ENCODE data around the gene EML6.

EML6 gene

DNA sequence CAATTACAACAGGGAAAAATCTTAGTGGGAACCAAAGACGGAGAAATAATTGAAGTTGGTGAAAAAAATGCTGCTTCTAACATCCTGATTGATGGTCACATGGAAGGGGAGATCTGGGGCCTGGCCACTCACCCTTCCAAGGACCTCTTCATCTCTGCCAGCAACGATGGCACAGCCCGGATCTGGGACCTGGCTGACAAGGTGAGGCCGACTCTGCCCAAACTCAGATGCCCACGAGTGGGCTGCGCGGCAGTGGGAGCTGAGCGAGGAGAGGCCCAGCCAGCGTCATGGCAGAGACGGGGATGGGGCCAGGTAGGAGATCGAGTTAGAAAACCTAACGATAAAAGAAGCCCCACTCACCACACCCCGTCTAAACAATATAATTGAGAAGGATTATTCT lies 239.0 kb downstream of the EML6 start:
- in situ Hi-C loops (cut with HindIII; ENCODE audit: low pct_ligation_motif_present, low pct_unique_long_range_greater_than_20kb, low sequenced_read_pairs) = no loop called here
- DNase-seq = no peak

DNA sequence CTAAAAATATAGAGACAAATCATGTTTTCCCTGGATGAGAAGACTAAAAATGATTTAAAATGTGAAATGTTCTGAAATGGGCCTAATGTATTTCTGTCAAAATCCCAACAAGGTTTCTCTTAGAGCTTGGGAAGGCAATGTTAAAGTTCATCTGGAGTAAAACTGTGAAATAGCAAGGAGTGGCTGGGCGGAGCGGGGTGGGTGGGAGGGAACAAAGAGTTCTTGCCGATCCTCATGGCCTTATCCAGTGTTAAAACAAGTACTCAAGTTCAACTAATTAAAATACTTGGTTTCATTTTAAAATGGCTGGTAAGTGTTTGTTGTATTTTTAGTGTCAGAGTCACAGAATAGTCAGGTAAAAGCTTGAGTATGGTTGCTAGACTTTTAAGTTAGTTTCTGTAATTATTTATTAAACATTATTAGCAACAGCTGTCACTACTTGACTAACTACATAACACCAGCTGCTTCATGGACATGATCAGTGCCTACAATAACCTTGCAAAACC lies 239.5 kb downstream of the EML6 start:
- no peak for DNase-seq
- in situ Hi-C loops (cut with HindIII; ENCODE audit: low pct_ligation_motif_present, low pct_unique_long_range_greater_than_20kb, low sequenced_read_pairs) = no loop called here

DNA sequence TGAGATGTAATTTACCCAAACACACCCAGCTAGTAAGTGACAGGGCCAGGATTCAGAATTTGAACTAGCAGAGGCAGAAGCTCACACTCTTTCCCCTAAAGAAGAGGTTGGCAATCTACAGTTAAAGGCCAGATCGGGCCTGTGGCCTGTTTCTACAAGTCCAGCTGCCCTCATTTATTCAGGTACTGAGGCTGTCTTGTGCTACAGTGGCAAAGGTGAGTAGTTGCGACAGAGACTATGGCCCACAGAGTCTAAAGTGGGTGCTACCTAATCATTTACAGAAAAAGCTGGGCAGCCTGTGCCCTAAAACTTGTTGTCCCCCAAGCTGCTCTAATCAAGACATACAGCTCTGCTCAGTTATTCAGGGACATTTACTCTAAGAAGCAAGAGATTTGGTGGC lies 240.0 kb downstream of the EML6 start:
- in situ Hi-C loops (cut with HindIII; ENCODE audit: low pct_ligation_motif_present, low pct_unique_long_range_greater_than_20kb, low sequenced_read_pairs) = no loop called here
- no peak for DNase-seq

DNA sequence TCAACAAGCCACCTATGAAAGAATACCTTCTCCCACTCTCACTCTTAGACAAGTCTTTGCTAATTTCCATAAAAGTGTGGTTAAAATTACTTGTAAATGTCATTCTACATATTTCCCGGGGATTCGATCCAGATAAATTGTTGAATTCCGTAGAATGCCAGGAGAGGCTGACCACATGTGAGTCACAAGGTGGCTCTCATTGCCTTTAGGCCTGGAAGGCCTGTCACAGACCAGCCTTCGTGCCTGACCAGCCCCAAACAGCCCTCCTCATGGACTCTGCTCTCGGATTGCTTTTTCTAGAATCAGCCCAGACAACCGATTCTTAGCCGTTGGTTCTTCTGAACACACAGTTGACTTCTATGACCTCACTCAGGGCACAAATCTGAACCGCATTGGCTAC lies 240.8 kb downstream of the EML6 start:
- in situ Hi-C loops (cut with HindIII; ENCODE audit: low pct_ligation_motif_present, low pct_unique_long_range_greater_than_20kb, low sequenced_read_pairs) = no loop called here
- DNase-seq = no peak

DNA sequence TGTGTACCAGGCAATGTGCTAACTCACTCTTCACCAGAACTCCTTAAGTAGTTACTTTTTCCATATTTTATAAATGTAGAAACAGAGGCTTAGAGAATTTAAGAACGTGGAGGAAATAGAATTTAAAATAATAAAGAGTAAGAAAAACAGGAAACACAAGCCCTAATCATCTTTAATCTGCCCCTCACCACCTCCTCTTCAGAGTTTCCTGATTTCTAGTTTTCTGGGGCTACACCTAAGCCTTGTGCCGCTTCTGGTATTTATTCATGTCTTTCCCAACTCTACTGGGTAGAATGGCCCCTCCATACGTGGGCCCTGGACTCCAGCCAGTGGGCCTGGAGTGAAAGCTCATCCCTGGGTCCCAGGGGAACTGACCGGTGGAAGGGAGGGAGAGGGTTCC lies 241.4 kb downstream of the EML6 start:
- in situ Hi-C loops (cut with HindIII; ENCODE audit: low pct_ligation_motif_present, low pct_unique_long_range_greater_than_20kb, low sequenced_read_pairs) = no loop called here
- no peak for DNase-seq

DNA sequence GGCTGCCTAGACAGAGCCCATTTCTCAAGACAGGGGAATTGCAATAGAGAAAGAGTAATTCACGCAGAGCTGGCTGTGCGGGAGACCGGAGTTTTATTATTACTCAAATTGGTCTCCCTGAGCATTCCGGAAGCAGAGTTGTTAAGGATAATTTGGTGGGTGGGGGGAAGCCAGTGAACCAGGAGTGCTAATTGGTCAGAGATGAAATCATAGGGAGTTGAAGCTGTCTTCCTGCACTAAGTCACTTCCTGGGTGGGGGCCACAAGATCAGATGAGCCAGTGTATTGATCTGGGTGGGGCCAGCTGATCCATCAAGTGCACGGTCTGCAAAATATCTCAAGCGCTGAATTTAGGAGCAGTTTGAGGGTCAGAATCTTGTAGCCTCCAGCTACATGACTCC lies 242.0 kb downstream of the EML6 start:
- in situ Hi-C loops (cut with HindIII; ENCODE audit: low pct_ligation_motif_present, low pct_unique_long_range_greater_than_20kb, low sequenced_read_pairs) = no loop called here
- no peak for DNase-seq

DNA sequence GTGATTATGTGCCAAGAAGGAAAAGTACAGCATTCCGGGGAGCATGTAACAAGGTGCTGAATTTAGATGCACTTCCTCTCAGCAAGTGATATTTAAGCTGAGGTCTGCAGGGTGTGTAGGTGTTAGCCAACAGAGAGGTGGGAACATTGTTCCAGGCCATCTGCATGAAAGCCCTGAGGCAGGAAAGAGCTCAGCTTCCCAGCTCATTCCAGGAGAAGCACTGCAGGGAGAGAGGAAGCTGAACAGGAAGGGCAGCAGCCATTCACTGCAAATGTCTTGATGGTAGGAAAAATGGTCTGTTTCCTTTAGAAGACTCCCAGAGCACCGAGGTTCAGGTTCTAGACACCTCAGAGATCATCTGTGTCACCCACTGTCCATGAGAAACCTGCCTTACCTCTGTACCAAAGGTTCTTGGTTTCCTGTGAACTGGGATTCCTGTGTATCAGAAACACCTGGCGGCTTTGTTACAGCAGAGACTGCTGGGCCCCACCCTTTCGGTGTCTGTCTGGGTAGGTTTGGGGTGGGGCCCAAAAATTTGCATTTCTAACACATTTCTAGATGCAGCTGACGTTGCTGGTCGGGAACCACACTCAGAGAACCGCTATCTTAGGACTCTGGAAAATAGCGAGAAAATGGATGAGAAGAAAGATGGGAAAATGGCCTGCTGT lies 242.8 kb downstream of the EML6 start:
- in situ Hi-C loops (cut with HindIII; ENCODE audit: low pct_ligation_motif_present, low pct_unique_long_range_greater_than_20kb, low sequenced_read_pairs) = no loop called here
- DNase-seq = no peak

DNA sequence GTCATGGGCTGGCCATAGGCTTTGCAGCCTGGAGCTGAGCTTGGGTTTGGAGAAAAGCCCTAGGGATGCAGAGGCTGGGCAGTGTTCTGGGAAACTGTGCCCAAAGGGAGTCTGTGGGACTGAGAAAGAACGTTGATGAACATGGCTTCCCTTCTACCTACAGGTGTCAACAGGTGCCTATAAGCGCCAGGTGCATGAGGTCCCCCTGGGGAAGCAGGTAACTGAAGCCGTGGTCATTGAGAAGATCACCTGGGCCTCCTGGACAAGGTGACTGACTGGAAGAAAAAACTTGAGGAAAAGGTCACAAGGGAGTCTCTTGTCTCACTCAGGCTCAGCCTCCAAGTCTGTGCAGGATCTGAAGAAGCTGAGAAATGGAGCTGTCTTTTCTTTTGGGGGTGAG lies 243.4 kb downstream of the EML6 start:
- in situ Hi-C loops (cut with HindIII; ENCODE audit: low pct_ligation_motif_present, low pct_unique_long_range_greater_than_20kb, low sequenced_read_pairs) = no loop called here
- DNase-seq = no peak

DNA sequence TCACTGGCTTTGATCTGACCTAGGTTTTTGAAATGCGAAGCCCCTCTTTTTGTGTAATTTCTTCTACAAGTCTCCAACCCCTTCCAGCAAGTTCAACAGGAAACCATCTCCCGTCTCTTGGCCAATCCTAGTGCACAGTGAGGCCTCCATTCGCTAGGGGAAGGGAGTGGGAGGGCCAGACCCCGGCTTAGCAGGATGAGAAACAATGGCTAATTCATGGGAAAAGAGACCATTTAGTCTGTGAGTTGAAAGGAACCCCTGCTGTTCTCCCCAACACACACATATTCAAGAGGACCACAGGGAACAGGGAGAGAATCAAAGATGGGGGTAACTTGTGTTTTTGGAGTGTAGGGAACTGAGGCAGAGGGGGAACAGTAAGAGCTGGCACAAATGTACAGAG lies 243.8 kb downstream of the EML6 start:
- in situ Hi-C loops (cut with HindIII; ENCODE audit: low pct_ligation_motif_present, low pct_unique_long_range_greater_than_20kb, low sequenced_read_pairs) = no loop called here
- no peak for DNase-seq

DNA sequence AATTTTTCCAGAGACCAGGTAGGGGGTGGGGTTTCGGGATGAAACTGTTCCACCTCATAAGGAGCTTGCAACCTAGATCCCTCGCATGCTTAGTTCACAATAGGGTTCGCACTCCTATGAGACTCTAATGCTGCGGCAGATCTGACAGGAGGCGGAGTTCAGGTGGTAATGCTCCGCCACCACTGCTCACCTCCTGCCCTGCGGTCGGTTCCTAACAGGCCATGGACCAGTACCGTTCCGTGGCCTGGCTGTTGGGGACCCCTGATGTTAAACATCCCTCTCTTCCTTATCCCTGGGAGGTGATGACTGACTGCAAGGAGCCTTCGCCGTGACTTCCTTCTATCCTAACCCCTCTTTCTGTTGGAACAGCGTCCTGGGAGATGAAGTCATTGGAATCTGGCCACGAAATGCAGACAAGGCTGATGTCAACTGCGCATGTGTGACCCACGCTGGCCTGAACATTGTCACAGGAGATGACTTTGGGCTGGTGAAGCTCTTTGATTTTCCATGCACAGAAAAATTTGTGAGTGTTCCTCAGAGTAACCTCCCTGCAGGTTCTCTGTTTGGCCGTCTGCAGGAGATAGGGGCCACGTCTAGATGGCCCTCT lies 244.4 kb downstream of the EML6 start:
- DNase-seq = no peak
- in situ Hi-C loops (cut with HindIII; ENCODE audit: low pct_ligation_motif_present, low pct_unique_long_range_greater_than_20kb, low sequenced_read_pairs) = no loop called here

DNA sequence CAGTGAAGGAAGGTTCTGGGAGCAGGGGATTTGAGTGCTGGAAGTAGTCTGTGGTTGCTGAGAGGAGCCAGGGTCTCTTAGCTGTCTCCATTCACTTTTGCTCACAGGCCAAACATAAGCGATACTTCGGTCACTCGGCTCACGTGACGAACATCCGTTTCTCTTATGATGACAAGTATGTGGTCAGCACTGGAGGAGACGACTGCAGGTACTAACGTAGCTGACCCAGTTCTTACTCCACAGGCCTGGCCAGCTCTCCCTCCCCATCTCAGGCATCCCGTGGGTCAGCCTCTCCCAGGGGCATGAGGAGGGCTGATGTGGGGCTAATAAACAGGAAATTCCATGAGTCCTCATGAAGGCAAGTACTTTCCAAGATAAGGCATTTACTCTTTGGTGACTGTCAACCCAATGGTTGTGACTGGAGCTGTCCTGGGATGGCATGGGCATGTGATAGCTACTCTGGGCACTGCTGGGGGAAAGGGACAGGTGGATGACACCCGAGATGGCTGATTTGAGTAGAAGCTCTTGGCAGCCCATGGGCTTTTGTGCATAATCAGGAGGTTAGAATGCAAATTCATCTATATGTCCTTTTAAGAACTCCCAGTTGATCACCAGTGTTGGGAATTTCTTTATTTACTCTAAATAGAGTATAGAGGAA lies 245.2 kb downstream of the EML6 start:
- in situ Hi-C loops (cut with HindIII; ENCODE audit: low pct_ligation_motif_present, low pct_unique_long_range_greater_than_20kb, low sequenced_read_pairs) = no loop called here
- no peak for DNase-seq

DNA sequence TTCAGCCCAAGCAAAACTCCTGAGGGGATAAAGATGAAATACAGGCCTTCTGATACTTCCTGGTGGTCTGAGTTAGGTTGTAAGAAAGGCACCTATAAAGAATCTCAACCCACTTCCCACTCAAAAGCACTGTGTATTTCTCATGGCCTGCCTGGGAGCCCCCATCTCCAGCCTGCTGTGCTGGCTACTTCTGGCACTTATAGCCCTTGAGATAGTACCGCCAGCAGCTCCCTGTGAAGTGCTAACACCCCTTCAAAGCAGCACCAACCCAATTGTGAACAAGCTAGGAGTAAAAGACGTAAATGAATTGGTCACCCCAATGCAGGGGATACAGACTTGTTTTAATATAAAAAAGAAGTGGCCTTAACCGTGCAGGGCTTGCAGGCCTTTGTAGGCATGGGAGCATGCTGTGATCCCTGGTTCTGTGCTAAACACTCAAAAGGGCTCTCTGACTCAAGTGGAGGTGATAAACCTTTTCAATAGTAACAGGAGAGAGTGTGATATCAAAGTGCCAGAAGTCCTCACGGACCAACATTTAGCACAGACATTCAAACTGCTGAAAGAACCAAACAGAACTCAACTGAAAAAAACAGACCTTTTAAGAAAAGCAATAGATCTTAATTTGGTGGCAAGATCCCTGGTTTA lies 246.0 kb downstream of the EML6 start:
- no peak for DNase-seq
- in situ Hi-C loops (cut with HindIII; ENCODE audit: low pct_ligation_motif_present, low pct_unique_long_range_greater_than_20kb, low sequenced_read_pairs) = no loop called here

DNA sequence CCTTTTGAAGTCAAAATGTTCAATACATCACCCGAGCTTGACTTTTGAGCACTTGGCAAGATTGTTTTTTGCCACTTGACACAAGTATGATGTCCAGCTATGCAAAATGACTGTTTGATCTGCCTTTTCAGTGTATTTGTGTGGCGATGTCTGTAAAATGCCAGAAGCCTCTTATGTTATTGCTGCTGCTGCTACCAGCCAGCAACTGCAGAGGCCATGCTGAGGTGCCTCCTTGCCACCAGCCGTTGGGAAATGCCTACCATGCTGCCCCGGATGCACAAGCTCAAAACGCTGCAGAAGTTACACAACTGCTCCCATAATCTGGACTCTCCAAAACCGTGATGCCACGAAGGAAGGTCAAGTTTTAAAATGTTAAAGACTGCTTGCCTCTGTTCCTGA lies 246.5 kb downstream of the EML6 start:
- in situ Hi-C loops (cut with HindIII; ENCODE audit: low pct_ligation_motif_present, low pct_unique_long_range_greater_than_20kb, low sequenced_read_pairs) = no loop called here
- DNase-seq = no peak

DNA sequence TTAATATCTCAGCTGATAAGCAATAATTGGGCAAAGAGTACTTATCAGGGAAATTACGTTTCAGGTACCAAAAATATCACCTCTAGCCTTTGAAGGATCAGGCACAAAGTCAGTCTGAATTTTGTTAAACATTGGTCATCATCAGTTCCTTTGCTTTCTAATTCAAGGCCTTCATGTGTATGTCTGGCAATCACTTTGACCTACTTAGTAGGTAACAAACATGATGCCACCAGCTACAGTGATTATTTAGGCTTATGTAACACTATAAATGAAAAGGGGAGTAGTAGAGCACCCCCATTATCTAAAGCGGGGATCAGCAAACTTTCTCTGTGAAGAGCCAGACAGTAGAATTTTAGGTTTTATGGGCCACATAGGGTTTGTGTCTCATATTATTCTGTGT lies 251.7 kb downstream of the EML6 start:
- in situ Hi-C loops (cut with HindIII; ENCODE audit: low pct_ligation_motif_present, low pct_unique_long_range_greater_than_20kb, low sequenced_read_pairs) = no loop called here
- no peak for DNase-seq

DNA sequence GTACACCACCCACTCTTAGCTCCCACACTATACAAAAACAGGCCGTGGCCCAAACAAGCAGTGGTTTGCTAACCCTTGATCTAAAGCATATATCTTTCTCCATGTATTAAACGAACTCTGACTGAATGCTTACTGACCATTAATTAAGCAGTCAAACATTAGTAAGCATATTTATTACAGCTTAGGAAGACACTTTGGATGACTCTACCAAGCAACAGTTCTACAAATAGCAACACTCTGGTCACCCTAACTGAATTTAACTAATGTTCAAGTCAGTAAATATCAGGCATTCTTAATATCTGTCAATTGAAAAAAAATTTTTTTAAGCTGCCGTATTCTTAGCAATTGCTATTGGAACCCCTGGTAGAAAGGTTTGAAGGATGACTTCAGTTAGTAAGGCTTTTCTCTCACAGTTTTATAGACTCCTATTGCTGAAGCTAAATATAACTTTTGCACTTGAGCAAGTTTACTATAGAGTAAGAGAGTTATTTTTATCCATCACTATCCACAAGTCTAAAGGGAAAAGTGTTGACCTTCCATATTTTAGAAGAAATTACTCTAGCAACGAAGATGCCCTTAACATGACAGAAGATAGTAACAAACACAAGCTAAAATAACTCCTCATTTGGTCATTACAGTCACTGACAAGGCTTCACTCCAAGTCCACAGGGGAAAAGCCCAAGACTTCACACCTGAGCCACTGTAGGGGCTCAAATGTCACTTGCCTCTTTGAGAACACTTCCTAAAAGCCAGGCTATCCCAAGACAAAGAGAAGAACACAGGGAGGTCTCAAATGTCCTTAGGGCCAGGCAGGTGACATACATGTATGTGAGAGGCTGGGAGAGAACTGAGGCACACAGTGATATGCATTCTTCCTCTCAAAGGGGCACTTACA lies 252.4 kb downstream of the EML6 start:
- in situ Hi-C loops (cut with HindIII; ENCODE audit: low pct_ligation_motif_present, low pct_unique_long_range_greater_than_20kb, low sequenced_read_pairs) = no loop called here
- DNase-seq = no peak

DNA sequence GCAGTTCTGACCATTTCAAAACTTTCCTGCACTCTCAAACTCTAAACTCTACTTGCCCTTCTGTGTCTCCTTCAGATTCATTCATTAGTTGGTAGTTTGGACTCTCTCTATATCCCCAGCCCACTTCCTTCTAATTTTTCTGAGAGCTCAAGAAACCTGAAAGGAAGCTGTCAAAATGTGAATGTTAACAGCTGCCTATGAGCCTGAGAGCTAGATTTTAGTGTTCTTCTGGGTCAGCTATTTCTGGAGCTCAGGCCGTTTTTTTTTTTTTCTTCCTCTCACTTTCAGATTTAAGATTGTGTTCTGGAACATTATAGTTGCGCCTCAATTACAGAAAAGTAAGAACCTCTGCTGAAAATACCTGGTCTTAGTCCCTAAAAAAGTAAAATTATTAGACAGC lies 253.7 kb downstream of the EML6 start:
- in situ Hi-C loops (cut with HindIII; ENCODE audit: low pct_ligation_motif_present, low pct_unique_long_range_greater_than_20kb, low sequenced_read_pairs) = no loop called here
- DNase-seq = no peak

DNA sequence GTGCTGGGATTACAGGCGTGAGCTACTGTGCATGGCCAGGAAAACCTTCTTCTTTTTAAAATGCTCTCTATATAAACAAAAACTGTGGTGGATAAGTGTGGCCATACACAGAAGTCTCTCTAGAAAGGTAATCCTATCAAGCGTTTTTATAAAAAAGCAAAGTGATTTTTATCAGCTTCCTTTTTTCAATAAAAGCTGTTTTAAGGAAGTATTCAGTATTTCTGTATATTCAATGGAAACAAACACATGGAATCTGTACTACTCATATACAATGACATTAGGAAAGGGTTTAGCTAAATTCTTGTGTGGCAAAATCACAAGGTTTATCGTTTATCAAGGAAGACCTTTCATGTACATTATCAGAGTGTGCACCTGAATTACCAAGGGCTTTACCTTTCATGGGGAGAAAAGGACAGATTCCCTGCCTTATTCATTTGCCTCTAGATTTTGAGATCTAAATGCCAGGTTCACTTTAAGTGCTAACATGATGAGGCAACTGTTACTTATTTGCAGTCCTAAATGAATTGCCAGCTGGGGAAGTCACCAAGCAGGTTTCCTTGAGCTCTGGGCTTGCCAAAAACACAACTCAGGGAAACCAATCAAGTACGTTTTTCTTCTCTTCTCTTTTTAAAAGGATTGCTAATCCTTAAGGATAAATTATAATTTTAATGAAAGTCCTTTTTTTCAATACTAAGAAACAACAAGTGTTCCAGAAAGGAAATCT lies 256.0 kb downstream of the EML6 start:
- in situ Hi-C loops (cut with HindIII; ENCODE audit: low pct_ligation_motif_present, low pct_unique_long_range_greater_than_20kb, low sequenced_read_pairs) = no loop called here
- no peak for DNase-seq

DNA sequence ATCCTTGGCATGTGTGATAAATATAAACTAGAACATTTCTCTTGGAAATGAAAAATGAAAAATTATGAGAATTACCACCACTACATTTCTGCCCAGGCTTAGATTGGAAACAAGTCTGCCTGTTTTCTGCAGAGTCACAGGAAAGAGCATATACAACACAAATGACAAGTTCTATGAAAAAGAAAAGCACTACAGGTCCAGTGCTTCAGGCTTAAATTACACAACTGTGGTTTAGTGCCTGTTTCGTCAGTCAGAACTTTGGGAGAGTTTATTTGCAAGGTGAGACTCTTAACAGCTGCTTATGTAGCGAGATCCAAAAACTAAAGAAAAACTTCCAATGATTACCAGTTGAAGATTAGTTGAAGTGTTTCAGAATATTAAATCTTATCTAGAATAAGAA lies 257.9 kb downstream of the EML6 start:
- DNase-seq = no peak
- in situ Hi-C loops (cut with HindIII; ENCODE audit: low pct_ligation_motif_present, low pct_unique_long_range_greater_than_20kb, low sequenced_read_pairs) = no loop called here
